ENCODE results near the gene RBFOX2. TPM values are rescaled to one million over a fixed set of nuclear protein-coding genes. Genes with fewer than 3 reads are reported as not detected.
"Not testable (repeated sequence)": the region's sequence is repeated elsewhere in the genome, so short reads cannot be mapped to it uniquely, and the experiment has no call there.

Gene RBFOX2
- 40.4 and 61.5 TPM in 2 replicates for total RNA-seq (2014; rRNA removed; shearing (Covaris generic); ENCODE audit: low replicate concordance)

DNA sequence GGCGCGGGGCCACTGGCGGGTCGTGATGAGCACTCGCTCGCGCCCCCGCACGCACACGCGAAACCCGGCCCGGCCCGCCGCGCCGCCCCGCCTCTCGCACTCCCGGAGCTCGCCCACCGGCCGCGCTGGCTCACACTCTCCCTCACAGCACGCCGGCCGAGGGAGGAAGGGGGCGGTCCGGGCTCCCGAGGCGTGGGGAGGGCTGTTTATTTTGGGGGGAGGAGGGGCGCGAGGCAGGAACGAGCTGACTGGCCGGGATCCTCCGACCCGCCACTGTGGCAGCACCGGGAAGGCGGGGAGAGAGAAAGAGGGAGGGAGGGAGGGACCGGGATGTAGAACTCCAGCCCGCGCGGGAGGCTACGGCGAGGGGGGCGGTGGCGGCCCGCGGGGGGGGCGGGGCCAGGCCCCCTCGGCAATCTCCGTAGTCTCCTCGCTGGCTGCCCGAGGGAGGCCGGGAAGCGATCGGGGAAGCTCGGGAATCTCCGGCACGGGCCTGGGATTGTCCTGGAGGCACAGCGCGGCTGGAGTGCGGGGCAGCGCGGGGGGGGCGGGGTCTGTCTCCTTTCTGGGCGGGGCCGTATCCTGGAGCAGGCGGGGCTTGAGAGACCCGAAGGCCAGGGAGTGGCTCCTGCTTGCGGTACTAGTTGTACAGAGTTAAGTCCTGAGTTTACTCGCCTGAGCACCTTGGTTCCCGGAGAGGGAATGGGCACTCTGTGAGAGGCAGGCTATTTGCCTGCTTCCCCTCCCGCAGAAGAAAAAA, at the start of gene RBFOX2:
TSS of gene RBFOX2 (minus strand) at position 179 of the 760 bp plus-strand sequence. CDS start 399 bp downstream, outside the sequence.
- DNase-seq (ENCODE audit: low read depth) = peak; percentile 93
- in situ Hi-C loops (cut with HindIII; ENCODE audit: low pct_unique_long_range_greater_than_20kb, low sequenced_read_pairs) = no loop called here

DNA sequence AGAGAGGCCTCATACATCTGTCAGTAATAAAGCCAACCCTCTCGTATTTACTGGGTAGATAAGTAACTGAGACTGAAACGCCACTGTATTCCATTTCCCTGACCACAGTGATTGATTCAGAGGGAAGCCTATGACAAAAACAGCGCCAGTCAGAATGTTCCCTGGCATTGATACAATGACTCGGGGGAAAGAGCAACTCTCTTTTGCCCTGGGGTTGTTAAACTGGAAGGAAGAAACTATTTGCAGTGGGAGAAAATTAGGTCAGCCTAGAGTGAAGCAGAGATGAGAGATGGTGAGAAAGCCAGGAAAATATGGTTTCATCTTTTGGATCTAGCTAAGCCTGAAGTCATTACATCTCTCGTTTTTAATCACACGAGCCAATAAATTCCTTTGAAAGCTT, 48.6 kb upstream of the RBFOX2 start:
- peak; percentile 51 for DNase-seq (ENCODE audit: low read depth)
- in situ Hi-C loops (cut with HindIII; ENCODE audit: low pct_unique_long_range_greater_than_20kb, low sequenced_read_pairs) = no loop called here

DNA sequence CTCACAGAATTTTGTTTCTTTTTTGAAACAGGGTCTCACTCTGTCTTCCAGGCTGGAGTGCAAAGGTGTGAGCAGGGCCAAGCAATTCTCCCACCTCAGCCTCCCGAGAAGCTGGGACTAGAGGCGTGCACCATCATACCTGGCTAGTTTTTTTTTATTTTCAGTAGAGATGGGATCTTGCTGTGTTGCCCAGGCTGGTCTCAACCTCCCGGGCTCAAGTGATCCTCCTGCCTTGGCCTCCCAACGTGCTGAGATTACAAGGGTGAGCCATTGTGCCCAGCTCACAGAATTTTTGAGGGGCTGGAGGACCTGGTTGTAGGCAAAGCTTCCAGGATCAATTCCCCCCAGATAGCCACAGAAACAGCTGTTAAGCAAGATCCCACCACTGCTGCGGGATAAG, 47.1 kb upstream of the RBFOX2 start:
- DNase-seq (ENCODE audit: low read depth) = no peak
- in situ Hi-C loops (cut with HindIII; ENCODE audit: low pct_unique_long_range_greater_than_20kb, low sequenced_read_pairs) = no loop called here

GRCh38 chr22:36075230-36075629, 46.6 kb upstream of the RBFOX2 start:
- in situ Hi-C loops (cut with HindIII; ENCODE audit: low pct_unique_long_range_greater_than_20kb, low sequenced_read_pairs) = no loop called here
- DNase-seq (ENCODE audit: low read depth) = no peak

GRCh38 chr22:36073476-36073875, 44.9 kb upstream of the RBFOX2 start:
- in situ Hi-C loops (cut with HindIII; ENCODE audit: low pct_unique_long_range_greater_than_20kb, low sequenced_read_pairs) = no loop called here
- no peak for DNase-seq (ENCODE audit: low read depth)

DNA sequence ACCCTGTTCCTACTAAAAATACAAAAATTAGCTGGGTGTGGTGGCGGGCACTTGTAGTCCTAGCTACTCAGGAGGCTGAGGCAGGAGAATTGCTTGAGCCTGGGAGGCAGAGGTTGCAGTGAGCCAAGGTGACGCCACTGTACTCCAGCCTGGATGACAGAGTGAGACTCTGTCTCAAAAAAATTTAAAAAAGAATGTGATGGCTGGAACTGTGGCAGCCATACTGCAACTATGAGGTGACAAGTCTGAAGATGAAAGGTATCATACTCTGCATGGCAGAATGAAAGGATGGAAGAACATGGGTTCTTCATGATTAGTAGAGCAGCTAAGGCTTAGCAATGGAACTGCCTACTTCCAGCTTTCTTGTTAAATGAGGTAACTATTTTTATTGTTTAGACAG, 42.0 kb upstream of the RBFOX2 start:
- in situ Hi-C loops (cut with HindIII; ENCODE audit: low pct_unique_long_range_greater_than_20kb, low sequenced_read_pairs); DNase-seq (ENCODE audit: low read depth): not testable (repeated sequence)

GRCh38 chr22:36069368-36069767, 40.7 kb upstream of the RBFOX2 start:
- DNase-seq (ENCODE audit: low read depth) = no peak
- in situ Hi-C loops (cut with HindIII; ENCODE audit: low pct_unique_long_range_greater_than_20kb, low sequenced_read_pairs) = no loop called here

DNA sequence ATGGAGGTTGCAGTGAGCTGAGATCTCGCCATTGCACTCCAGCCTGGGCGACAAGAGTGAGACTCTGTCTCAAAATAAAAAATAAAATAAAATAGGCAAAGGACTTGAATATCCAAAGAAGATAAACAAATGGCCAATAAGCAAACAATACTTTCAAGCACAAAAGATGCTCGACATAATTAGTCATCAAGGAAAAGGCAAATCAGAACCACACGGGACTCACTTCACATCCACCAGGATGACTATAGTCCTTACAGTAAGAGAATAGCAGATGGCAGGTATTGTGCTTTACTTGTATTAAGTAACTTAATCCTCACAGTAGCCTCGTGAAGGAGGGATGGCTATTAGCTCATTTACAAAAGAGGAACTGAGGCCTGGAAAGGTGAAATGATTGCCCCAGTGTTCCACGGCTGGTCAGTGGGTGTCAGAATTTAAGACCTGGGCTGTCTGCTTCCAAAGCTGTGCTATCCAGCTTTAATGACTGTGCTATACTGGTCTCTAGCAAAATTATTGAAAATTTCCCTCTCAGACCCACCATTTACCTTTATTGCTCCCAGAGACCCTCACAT, 40.2 kb upstream of the RBFOX2 start:
- in situ Hi-C loops (cut with HindIII; ENCODE audit: low pct_unique_long_range_greater_than_20kb, low sequenced_read_pairs) = no loop called here
- no peak for DNase-seq (ENCODE audit: low read depth)

DNA sequence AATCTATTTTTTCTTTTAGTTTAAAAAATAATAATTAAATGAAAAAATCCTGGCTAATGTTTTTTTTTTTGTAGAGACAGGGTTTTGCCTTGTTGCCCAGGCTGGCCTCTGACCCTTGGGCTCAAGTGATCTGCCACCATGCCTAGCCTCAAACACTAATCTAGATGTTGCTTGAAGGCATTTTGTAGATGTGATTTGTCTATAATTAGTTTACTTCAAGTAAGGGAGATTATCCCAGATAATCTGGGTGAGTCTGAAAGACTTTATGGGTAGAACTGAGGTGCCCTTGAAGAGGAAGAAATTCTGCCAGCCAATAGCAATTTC, 38.6 kb upstream of the RBFOX2 start:
- no peak for DNase-seq (ENCODE audit: low read depth)
- in situ Hi-C loops (cut with HindIII; ENCODE audit: low pct_unique_long_range_greater_than_20kb, low sequenced_read_pairs) = no loop called here

- in situ Hi-C loops (cut with HindIII; ENCODE audit: low pct_unique_long_range_greater_than_20kb, low sequenced_read_pairs) = no loop called here
- DNase-seq (ENCODE audit: low read depth) = peak; percentile 95
These were observed 37.3 kb upstream of the RBFOX2 start for GRCh38 chr22:36065775-36066544.

DNA sequence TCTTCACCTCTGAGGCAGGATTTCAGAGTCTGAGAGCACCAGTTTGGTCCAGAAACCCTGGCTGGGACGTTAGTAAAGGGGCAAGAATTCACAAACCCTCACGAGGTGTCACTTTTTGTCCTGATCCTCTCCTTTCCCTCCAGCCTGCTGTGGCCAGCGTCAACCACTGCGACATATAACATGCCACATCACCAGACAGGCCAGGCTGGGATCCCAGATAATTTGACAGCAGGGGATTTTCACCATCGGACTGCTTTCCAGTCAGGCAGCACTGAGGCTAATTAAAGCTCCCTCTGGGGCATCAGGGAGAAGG, 36.8 kb upstream of the RBFOX2 start:
- DNase-seq (ENCODE audit: low read depth) = no peak
- in situ Hi-C loops (cut with HindIII; ENCODE audit: low pct_unique_long_range_greater_than_20kb, low sequenced_read_pairs) = no loop called here

DNA sequence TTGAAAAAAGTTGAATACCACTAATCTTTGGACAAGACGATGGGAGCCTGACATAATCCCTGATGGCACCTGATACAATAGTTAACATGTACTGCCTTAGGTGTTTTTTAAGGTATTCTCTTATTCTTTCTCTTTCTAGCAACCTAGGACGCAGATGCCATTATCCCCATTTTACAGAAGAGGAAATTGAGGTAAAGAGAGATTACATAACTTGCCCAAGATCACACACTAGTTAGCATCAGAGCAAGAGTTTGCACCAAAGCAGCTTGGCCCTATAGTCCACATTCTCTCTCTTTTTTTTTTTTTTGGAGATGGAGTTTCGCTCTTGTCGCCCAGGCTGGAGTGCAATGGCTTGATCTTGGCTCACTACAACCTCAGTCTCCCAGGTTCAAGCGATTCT, 35.7 kb upstream of the RBFOX2 start:
- no peak for DNase-seq (ENCODE audit: low read depth)
- in situ Hi-C loops (cut with HindIII; ENCODE audit: low pct_unique_long_range_greater_than_20kb, low sequenced_read_pairs) = no loop called here

DNA sequence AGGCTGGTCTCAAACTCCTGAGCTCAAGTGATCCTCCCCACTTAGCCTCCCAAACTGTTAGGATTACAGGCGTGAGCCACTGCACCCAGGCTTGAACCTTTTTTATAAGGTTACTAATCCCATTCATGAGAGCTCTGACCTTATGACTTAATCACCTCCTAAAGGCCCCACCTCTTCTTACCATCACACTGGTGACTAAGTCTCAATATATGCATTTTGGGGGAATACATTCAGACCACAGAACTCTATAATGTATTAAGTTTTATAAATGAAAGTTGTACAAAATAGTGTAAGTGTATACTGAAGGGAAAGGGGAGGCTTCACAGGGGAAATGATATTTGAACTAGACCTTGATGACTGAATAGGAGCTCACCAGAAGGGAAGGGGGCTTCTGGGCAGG, 28.4 kb upstream of the RBFOX2 start:
- in situ Hi-C loops (cut with HindIII; ENCODE audit: low pct_unique_long_range_greater_than_20kb, low sequenced_read_pairs) = no loop called here
- no peak for DNase-seq (ENCODE audit: low read depth)

- in situ Hi-C loops (cut with HindIII; ENCODE audit: low pct_unique_long_range_greater_than_20kb, low sequenced_read_pairs) = no loop called here
- DNase-seq (ENCODE audit: low read depth) = no peak
These were observed 27.0 kb upstream of the RBFOX2 start for GRCh38 chr22:36055376-36056295.

DNA sequence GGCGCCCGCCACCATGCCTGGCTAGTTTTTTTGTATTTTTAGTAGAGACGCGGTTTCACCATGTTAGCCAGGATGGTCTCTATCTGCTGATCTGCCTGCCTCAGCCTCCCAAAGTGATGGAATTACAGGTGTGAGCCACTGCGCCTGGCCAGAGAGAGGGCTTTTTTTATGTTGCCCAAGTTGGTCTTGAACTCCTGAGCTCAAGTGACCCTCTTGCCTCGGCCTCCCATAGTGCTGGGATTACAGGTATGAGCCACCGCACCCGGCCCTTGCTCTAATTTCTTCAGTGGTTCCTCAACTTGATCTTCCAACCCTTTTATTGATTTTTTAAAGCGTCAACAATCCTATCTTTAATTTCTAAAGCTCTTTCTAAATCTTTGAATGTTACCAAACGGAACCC, 25.8 kb upstream of the RBFOX2 start:
- DNase-seq (ENCODE audit: low read depth); in situ Hi-C loops (cut with HindIII; ENCODE audit: low pct_unique_long_range_greater_than_20kb, low sequenced_read_pairs): not testable (repeated sequence)

- in situ Hi-C loops (cut with HindIII; ENCODE audit: low pct_unique_long_range_greater_than_20kb, low sequenced_read_pairs) = no loop called here
- DNase-seq (ENCODE audit: low read depth) = no peak
These were observed 24.9 kb upstream of the RBFOX2 start for GRCh38 chr22:36053242-36054147.

DNA sequence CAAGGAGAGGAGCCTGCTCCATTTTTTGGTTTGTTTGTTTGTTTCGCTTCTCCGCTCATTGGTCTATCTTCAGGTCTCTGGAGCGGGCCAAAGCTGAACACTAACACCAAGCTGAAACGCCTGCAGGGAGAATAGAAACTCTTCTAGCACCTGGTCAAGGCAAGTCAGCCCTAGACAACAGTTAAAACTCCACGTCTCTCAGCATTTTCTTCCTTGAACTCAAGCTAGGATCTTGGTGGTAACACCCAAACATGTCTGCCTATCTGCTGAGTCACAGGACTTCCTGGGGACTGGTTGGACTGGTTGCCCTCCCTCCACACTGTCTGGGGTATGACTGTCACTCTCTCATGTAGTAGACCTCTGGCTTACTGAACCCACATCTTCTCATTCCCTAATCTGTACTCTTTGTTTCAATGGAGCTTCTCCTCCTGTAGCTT, 23.9 kb upstream of the RBFOX2 start:
- in situ Hi-C loops (cut with HindIII; ENCODE audit: low pct_unique_long_range_greater_than_20kb, low sequenced_read_pairs) = no loop called here
- DNase-seq (ENCODE audit: low read depth) = no peak

- in situ Hi-C loops (cut with HindIII; ENCODE audit: low pct_unique_long_range_greater_than_20kb, low sequenced_read_pairs) = no loop called here
- DNase-seq (ENCODE audit: low read depth) = no peak
These were observed 21.0 kb upstream of the RBFOX2 start for GRCh38 chr22:36049678-36049997.

All from Caki2 (cell line).